T47D (cell line): ENCODE results near the gene ZNF302.

Source experiments
- DNase-seq, 2 experiments: peaks; one replicate each; pipeline versions ENCODE4 v3.0.0 to v3.0.0-alpha.2; 2011 to 2012; ENCODE audit warnings: low read depth in 1 of 2, low spot score in 1 of 2
- JUND ChIP-seq: IDR thresholded peaks from 2 replicates; pipeline ENCODE4 v1.6.1; 2012; ENCODE audit warnings: low read depth
- in situ Hi-C: cut with HindIII; loops from 2 replicates; pipeline ENCODE4 v1.10.0; 2016; ENCODE audit warnings: low sequenced_read_pairs, low pct_unique_long_range_greater_than_20kb

The ZNF302 gene

DNA sequence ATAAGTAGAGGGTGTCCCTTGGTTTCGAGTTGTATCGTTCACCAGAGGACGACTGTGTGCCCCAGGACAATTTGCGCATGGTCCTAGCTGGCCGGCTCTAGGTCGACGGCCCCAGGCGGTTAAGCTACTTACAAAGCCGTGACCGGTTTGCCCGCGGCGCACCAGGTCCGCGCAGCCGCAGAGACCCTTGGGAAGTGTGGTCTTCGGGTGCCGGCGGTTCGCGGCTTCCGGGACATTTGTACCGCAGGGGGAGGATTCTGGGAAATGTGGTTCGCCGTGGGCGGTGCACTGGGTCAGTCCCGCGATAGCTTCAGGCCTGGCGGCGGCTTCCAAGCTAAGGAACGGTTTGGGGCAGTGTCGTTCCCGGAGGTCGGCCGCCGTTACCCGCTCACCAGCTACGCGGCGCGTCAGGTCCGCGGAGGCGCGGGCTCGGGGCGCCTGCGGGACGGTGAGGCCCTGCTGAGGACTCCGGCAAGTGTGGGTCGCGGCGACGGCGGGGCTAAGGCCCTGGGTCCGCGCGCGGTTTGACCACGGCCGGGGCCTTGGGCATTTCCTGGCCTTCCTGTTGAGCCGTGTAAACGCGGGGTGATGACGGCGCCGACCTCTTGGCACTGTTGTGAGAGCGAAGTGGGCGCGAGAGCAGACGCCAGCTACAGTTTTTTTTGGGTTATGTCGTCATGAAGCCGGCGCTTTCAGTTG lies at the start of gene ZNF302:
Gene ZNF302 (plus strand): TSS at position 293 of the 699 bp plus-strand sequence. CDS start 1,127 bp downstream, outside the sequence.
- no peak for TF ChIP-seq JUND
- DNase-seq, result peak; percentile 71 to 96
- in situ Hi-C loops, result no loop called here

DNA sequence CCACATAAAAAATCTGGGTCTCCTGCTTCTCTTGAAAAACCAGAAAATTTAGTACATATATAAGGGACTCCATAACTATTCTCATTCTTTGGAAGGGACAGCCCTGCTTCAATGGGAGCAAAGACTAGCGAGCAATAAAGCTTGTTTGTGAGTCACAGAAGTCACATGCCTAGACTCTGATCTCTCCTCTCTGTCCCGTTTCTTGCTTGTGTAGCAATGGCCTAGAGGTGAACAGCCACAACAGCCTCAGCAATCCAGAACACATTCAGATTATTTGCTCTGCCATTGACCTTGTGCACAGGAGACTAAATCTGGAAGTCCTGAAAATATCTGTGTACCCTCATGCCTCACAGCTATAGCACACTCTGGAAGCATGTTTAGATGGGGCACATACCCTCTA lies 43.7 kb upstream of the ZNF302 start:
- in situ Hi-C loops, result no loop called here
- no peak for DNase-seq
- no peak for TF ChIP-seq JUND

GRCh38 chr19:34639491-34640085 lies 37.9 kb upstream of the ZNF302 start:
- TF ChIP-seq JUND, result no peak
- peak in 1 of 2 experiments; percentile 82 for DNase-seq
- in situ Hi-C loops, result no loop called here

GRCh38 chr19:34642241-34642640 lies 35.2 kb upstream of the ZNF302 start:
- no peak for TF ChIP-seq JUND
- in situ Hi-C loops, result no loop called here

DNA sequence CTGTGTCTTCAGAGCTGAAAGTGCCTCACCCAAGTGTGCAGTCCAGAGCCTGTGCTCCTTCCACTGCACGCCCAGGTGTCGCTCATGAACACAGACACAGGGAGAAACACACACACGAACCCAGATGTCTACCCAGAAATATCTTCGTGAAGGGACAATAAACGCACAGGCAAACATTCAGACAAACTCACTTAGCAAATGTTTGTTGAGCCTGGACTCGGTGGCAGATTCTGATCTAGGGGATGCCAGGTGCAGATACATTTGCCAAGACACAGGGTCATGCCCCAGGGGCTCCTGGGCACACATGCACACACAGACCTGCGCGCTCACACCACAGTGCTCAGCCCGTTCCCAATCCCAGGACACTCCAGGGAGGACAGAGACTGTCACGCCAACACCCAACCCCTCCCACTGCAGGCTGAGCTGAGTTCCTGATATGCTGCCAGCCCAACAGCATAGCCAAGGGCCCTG lies 32.5 kb upstream of the ZNF302 start:
- in situ Hi-C loops, result no loop called here
- no peak for TF ChIP-seq JUND

More at GRCh38 chr19:34642241-34642640, 35.2 kb upstream of the ZNF302 start:
- no peak for DNase-seq

GRCh38 chr19:34645551-34645950 lies 31.9 kb upstream of the ZNF302 start:
- in situ Hi-C loops, result no loop called here
- no peak for TF ChIP-seq JUND
- no peak for DNase-seq

More for the DNA sequence above, 32.5 kb upstream of the ZNF302 start:
- DNase-seq, result peak in 1 of 2 experiments; percentile 79

DNA sequence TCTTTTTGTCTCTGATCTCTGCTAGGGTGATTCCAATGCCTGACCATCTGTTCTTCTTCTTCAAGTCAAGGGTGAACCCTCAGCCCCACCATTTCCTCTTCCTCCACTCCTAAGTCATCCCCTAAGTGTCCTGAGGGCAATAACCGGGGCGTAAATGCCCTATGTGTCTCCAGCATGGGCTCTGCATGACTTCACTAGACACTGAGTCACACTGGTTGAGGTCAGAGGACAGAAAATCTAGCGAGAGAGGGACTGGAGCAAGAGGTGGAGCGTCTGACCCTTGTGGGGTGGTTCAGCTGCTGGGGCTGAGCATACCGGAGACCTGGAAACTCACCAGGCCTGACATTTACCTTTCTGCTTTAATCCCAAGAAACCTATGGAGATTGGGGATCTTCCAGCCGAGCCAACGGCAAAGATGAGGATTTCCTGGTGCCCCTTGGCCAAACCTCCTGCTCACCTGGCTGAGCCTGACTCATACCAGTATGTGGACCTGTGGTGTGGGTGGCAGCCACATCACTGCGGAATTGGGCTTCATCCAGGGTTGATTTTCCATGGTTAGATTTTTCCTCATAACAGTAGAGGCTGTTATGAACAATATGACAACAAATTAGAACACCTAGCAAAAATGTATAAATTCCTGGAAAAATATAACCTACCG lies 27.5 kb upstream of the ZNF302 start:
- in situ Hi-C loops, result no loop called here
- no peak for TF ChIP-seq JUND

GRCh38 chr19:34651747-34652146 lies 25.7 kb upstream of the ZNF302 start:
- no peak for TF ChIP-seq JUND
- in situ Hi-C loops, result no loop called here
- no peak for DNase-seq

More for the DNA sequence above, 27.5 kb upstream of the ZNF302 start:
- DNase-seq, result peak in 1 of 2 experiments; percentile 36

DNA sequence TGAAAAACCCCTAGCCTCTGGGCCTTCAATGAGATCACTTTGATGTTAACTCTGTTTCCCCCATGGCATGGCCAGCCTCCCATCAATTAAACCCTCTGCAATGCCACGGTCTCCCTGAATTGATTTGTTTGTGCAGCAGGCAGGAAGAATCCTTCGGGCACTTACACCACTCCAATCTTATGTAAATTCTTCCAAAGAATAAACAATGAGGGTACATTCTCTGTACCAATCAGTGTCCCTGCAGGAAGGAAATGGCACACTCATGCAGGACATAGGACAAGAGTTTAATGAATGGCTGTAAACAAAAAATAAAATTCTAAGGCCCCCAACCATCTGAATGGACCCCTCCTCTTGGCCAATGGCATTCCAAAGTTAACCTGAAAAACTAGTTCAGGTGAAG lies 22.7 kb upstream of the ZNF302 start:
- in situ Hi-C loops, result no loop called here
- TF ChIP-seq JUND, result no peak
- DNase-seq, result peak in 1 of 2 experiments; percentile 55

GRCh38 chr19:34655651-34656050 lies 21.8 kb upstream of the ZNF302 start:
- no peak for DNase-seq
- in situ Hi-C loops, result no loop called here
- no peak for TF ChIP-seq JUND

DNA sequence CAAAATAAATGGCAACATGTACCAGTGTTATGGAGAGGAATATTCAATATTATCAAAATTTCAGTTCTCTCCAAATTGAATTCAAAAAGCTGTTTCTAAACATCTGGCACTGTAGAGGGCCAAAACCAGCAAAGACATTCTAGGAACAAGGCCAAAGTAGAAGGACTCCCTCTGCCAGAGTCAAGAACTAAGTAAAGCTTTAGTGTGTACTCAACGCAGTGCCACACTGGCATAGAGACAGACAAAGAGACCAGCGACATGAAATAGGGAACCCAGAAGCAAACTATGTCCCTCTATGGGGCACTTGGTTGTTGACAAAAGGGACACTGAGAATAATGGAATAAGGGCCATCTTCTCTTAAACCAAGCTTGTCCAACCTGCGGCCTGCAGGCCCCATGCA lies 16.1 kb upstream of the ZNF302 start:
- no peak for TF ChIP-seq JUND
- in situ Hi-C loops, result no loop called here
- peak in 1 of 2 experiments; percentile 33 for DNase-seq

- in situ Hi-C loops, result no loop called here
- peak in 1 of 2 experiments; percentile 73 for DNase-seq
- TF ChIP-seq JUND, result no peak
These were observed 14.6 kb upstream of the ZNF302 start for GRCh38 chr19:34662919-34663318.

GRCh38 chr19:34664168-34664567 lies 13.3 kb upstream of the ZNF302 start:
- no peak for TF ChIP-seq JUND
- in situ Hi-C loops, result no loop called here
- DNase-seq, result peak in 1 of 2 experiments; percentile 21
